K562 (cell line): ENCODE data around the gene COL28A1. TPM values are rescaled to one million over a fixed set of nuclear protein-coding genes. Genes with fewer than 3 reads are reported as not detected.

Source experiments
- ETS2 ChIP-seq: IDR thresholded peaks from 2 replicates; pipeline ENCODE4 v1.6.1; 2016; ENCODE audit warnings: borderline replicate concordance, missing genetic modification characterization, mild to moderate bottlenecking, moderate library complexity, missing compliant biosample characterization; ENCODE audit not compliant: poor library complexity, severe bottlenecking
- NCOA6 ChIP-seq: fragments of 450-650 bp; IDR thresholded peaks from 2 replicates; pipeline ENCODE4 v1.6.1; 2017; ENCODE audit warnings: mild to moderate bottlenecking
- polyA plus RNA-seq, 8 experiments: library from polyadenylated mRNA; depleted of rRNA in 4 of 8; stranded (reverse) in 5 of 8; unstranded in 3 of 8; fragments of >200 nt; fragmentation: Nextera tagmentation in 2 of 8; fragmentation: Illumina TruSeq in 1 of 8; extraction: Ambion mirVana in 2 of 8; extraction: Trizol in 1 of 8; gene quantifications; 2 replicates each; pipeline versions ENCODE4 v1.2.1 to v1.2.3, GENCODE V29; 2011 to 2014; ENCODE audit warnings: inconsistent platforms in 1 of 8, missing spikeins in 1 of 8
- total RNA-seq, 7 experiments: library from RNA; depleted of rRNA in 6 of 7; stranded (reverse); fragments of >200 nt in 6 of 7; fragmentation: Illumina TruSeq in 2 of 7; extraction: Trizol in 2 of 7; gene quantifications; 2 replicates each; pipeline versions ENCODE4 v1.2.1 to v1.2.3, GENCODE V29; 2011 to 2021; ENCODE audit warnings: low replicate concordance in 1 of 7
- TF ChIP-seq, protein P1 (sequence below): fragments of 450-650 bp; IDR thresholded peaks from 2 replicates; pipeline ENCODE4 v1.6.1; 2016; ENCODE audit warnings: mild to moderate bottlenecking, moderate library complexity
- TF ChIP-seq, protein P2 (sequence below), 3 experiments: IDR thresholded peaks in 2 of 3; conservative IDR thresholded peaks in 1 of 3; 2 replicates each; pipeline ENCODE4 v1.5.1; 2011 to 2012; ENCODE audit warnings: low read length in 3 of 3, mild to moderate bottlenecking in 3 of 3, control low read depth in 2 of 3, improper control_type of control experiment in 1 of 3, inconsistent platforms in 1 of 3, low read depth in 1 of 3, mixed read lengths in 1 of 3, moderate library complexity in 1 of 3; ENCODE audit not compliant: insufficient read depth in 2 of 3
- TF ChIP-seq, protein P3 (sequence below): fragments of 450-650 bp; IDR thresholded peaks from 2 replicates; pipeline ENCODE4 v1.6.1; 2016; ENCODE audit warnings: antibody characterized with exemption

Gene COL28A1
- total and polyA plus RNA-seq, 9 of the 15 experiments (the other 6 are each of a cell fraction or from before 2014, with no cell fraction given) = 0.03 to 0.13 (median 0.05) TPM; not detected in 3

DNA sequence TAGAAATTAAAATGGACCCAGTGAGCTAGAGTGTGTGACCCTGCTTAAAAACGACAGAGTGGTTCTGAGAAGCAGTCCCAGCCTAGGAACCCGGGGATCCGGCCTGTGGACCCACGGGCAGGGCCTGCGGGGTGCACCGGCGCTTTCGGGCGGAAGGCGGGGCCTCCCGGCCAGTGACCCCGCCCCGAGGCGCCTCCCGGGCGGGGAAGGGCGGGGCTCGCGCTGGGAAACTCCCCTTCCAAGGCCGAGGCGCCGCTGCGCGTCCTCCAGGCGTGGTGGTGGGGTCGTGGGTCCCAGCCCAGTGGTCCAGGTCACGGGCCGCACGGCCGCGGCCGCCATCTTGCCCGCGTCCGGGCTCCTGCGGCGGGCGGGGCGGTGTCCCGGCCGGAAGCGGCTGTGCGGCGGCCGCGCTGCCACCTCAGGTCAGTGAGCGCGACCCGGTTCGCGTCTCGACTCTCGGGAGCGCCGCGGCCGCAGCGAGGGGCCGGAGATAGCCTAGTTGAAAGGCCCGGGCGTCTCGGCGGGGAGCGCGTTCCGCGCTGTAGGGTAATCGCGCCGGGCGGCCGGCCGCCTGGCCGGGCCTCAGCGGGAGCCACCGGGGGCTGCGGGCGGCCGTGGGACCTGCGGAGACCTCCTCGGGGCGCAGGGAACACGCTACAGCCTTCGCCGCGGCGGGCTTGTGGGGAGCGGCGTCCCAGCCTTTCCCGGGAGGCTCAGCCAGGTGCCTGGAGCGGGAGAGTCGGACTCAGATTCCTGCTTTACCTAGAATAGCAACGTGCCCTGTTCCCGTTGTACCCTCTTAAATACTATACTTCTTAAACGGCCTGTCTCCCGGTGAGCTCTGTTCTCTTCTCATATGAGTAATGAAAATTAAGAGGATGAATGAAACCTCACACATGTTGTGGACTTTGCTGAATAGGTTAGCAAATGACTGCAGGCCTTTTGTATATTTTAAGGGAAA is 31.3 kb upstream of the COL28A1 start, which contains the start of gene MIOS (continued):
- TF ChIP-seq, protein P1, sequence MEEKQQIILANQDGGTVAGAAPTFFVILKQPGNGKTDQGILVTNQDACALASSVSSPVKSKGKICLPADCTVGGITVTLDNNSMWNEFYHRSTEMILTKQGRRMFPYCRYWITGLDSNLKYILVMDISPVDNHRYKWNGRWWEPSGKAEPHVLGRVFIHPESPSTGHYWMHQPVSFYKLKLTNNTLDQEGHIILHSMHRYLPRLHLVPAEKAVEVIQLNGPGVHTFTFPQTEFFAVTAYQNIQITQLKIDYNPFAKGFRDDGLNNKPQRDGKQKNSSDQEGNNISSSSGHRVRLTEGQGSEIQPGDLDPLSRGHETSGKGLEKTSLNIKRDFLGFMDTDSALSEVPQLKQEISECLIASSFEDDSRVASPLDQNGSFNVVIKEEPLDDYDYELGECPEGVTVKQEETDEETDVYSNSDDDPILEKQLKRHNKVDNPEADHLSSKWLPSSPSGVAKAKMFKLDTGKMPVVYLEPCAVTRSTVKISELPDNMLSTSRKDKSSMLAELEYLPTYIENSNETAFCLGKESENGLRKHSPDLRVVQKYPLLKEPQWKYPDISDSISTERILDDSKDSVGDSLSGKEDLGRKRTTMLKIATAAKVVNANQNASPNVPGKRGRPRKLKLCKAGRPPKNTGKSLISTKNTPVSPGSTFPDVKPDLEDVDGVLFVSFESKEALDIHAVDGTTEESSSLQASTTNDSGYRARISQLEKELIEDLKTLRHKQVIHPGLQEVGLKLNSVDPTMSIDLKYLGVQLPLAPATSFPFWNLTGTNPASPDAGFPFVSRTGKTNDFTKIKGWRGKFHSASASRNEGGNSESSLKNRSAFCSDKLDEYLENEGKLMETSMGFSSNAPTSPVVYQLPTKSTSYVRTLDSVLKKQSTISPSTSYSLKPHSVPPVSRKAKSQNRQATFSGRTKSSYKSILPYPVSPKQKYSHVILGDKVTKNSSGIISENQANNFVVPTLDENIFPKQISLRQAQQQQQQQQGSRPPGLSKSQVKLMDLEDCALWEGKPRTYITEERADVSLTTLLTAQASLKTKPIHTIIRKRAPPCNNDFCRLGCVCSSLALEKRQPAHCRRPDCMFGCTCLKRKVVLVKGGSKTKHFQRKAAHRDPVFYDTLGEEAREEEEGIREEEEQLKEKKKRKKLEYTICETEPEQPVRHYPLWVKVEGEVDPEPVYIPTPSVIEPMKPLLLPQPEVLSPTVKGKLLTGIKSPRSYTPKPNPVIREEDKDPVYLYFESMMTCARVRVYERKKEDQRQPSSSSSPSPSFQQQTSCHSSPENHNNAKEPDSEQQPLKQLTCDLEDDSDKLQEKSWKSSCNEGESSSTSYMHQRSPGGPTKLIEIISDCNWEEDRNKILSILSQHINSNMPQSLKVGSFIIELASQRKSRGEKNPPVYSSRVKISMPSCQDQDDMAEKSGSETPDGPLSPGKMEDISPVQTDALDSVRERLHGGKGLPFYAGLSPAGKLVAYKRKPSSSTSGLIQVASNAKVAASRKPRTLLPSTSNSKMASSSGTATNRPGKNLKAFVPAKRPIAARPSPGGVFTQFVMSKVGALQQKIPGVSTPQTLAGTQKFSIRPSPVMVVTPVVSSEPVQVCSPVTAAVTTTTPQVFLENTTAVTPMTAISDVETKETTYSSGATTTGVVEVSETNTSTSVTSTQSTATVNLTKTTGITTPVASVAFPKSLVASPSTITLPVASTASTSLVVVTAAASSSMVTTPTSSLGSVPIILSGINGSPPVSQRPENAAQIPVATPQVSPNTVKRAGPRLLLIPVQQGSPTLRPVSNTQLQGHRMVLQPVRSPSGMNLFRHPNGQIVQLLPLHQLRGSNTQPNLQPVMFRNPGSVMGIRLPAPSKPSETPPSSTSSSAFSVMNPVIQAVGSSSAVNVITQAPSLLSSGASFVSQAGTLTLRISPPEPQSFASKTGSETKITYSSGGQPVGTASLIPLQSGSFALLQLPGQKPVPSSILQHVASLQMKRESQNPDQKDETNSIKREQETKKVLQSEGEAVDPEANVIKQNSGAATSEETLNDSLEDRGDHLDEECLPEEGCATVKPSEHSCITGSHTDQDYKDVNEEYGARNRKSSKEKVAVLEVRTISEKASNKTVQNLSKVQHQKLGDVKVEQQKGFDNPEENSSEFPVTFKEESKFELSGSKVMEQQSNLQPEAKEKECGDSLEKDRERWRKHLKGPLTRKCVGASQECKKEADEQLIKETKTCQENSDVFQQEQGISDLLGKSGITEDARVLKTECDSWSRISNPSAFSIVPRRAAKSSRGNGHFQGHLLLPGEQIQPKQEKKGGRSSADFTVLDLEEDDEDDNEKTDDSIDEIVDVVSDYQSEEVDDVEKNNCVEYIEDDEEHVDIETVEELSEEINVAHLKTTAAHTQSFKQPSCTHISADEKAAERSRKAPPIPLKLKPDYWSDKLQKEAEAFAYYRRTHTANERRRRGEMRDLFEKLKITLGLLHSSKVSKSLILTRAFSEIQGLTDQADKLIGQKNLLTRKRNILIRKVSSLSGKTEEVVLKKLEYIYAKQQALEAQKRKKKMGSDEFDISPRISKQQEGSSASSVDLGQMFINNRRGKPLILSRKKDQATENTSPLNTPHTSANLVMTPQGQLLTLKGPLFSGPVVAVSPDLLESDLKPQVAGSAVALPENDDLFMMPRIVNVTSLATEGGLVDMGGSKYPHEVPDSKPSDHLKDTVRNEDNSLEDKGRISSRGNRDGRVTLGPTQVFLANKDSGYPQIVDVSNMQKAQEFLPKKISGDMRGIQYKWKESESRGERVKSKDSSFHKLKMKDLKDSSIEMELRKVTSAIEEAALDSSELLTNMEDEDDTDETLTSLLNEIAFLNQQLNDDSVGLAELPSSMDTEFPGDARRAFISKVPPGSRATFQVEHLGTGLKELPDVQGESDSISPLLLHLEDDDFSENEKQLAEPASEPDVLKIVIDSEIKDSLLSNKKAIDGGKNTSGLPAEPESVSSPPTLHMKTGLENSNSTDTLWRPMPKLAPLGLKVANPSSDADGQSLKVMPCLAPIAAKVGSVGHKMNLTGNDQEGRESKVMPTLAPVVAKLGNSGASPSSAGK = no peak
- TF ChIP-seq ETS2 (tag) (no peak), NCOA6 (no peak)
- TF ChIP-seq, protein P2, sequence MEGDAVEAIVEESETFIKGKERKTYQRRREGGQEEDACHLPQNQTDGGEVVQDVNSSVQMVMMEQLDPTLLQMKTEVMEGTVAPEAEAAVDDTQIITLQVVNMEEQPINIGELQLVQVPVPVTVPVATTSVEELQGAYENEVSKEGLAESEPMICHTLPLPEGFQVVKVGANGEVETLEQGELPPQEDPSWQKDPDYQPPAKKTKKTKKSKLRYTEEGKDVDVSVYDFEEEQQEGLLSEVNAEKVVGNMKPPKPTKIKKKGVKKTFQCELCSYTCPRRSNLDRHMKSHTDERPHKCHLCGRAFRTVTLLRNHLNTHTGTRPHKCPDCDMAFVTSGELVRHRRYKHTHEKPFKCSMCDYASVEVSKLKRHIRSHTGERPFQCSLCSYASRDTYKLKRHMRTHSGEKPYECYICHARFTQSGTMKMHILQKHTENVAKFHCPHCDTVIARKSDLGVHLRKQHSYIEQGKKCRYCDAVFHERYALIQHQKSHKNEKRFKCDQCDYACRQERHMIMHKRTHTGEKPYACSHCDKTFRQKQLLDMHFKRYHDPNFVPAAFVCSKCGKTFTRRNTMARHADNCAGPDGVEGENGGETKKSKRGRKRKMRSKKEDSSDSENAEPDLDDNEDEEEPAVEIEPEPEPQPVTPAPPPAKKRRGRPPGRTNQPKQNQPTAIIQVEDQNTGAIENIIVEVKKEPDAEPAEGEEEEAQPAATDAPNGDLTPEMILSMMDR (IDR thresholded peaks at IDR 0.05 in 2 of 3, conservative IDR thresholded peaks at IDR 0.05 in 1 of 3; ENCODE audit: insufficient read depth in 2 of 3, low read depth in 1 of 3, low read length in 3 of 3) = no peak
- TF ChIP-seq, protein P3, sequence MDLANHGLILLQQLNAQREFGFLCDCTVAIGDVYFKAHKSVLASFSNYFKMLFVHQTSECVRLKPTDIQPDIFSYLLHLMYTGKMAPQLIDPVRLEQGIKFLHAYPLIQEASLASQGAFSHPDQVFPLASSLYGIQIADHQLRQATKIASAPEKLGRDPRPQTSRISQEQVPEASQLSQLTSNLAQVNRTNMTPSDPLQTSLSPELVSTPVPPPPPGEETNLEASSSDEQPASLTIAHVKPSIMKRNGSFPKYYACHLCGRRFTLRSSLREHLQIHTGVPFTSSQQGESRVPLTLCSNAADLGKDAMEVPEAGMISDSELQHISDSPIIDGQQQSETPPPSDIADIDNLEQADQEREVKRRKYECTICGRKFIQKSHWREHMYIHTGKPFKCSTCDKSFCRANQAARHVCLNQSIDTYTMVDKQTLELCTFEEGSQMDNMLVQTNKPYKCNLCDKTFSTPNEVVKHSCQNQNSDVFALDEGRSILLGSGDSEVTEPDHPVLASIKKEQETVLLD = no peak
